C4-2B (cell line): ENCODE results near the gene MAN1A1.

Experiments
- H3K27ac ChIP-seq: fragments of 450-650 bp; 2 replicates; pipeline ENCODE4 v1.5.1; 2017
- CTCF ChIP-seq: fragments of 450-650 bp; conservative IDR thresholded peaks from 2 replicates; pipeline ENCODE4 v1.5.1; 2017; ENCODE audit warnings: mild to moderate bottlenecking
- ZFX ChIP-seq: fragments of 450-650 bp; IDR thresholded peaks from 2 replicates; pipeline ENCODE4 v1.6.1; 2017

The MAN1A1 gene

GRCh38 chr6:119138906-119139541, 210.5 kb downstream of the MAN1A1 start:
- H3K27ac ChIP-seq = no peak overlapping the region
- no peak for TF ChIP-seq ZFX
- TF ChIP-seq CTCF = no peak

GRCh38 chr6:119137194-119138072, 212.1 kb downstream of the MAN1A1 start:
- TF ChIP-seq CTCF (no peak), ZFX (no peak)
- no peak overlapping the region for H3K27ac ChIP-seq

GRCh38 chr6:119134752-119135151, 214.8 kb downstream of the MAN1A1 start:
- no peak overlapping the region for H3K27ac ChIP-seq
- no peak for TF ChIP-seq ZFX
- TF ChIP-seq CTCF = no peak

- TF ChIP-seq CTCF = no peak
- no peak overlapping the region for H3K27ac ChIP-seq
Measured at GRCh38 chr6:119133400-119133799, 216.2 kb downstream of the MAN1A1 start.

- TF ChIP-seq ZFX (no peak), CTCF (no peak)
- H3K27ac ChIP-seq = no peak overlapping the region
Measured at GRCh38 chr6:119132261-119132981, 217.1 kb downstream of the MAN1A1 start.

- H3K27ac ChIP-seq = no peak overlapping the region
- TF ChIP-seq ZFX = no peak
- no peak for TF ChIP-seq CTCF
Measured at GRCh38 chr6:119129968-119130484, 219.5 kb downstream of the MAN1A1 start.
